IMR-90 (cell line): ENCODE data around the gene ZNF679. TPM values are rescaled to one million over a fixed set of nuclear protein-coding genes. Genes with fewer than 3 reads are reported as not detected.

Experiments used
- ATAC-seq: fragments of 200-7000 bp; cut with Tn5 transposase; 2 replicates; pipeline ENCODE4 v1.9.1; 2020; ENCODE audit warnings: low read depth, mild to moderate bottlenecking, moderate library complexity
- BruUV-seq: library from RNA; stranded (reverse); fragments of 400-500 nt; replicated peaks from 2 replicates; lab custom pipeline; 2021; lab: Mats Ljungman, UMichigan
- CTCF ChIA-PET: fragments of 300-600 bp; formaldehyde crosslinking; extraction: SDS; loops from one replicate; lab custom pipeline; 2021; ENCODE audit warnings: antibody characterized with exemption; lab: Yijun Ruan, JAX
- POLR2A ChIA-PET: fragments of 300-600 bp; sonication (Branson Sonifier 250); formaldehyde crosslinking; loops from one replicate; lab custom pipeline; 2022; ENCODE audit warnings: antibody characterized with exemption; ENCODE audit not compliant: unreplicated experiment; lab: Charles Lee
- DNase-seq: peaks from one replicate; pipeline ENCODE4 v3.0.0; 2013
- H2AFZ ChIP-seq: replicated peaks from 2 replicates; pipeline ENCODE3; 2013; ENCODE audit warnings: low read length, mild to moderate bottlenecking; ENCODE audit not compliant: poor library complexity
- H2AK5ac ChIP-seq: 2 replicates; pipeline ENCODE4 v1.6.1; 2013; ENCODE audit warnings: low read depth, low read length, inconsistent platforms
- H2AK9ac ChIP-seq: replicated peaks from 2 replicates; pipeline ENCODE3; 2013; ENCODE audit warnings: mild to moderate bottlenecking, low read depth, low read length, moderate library complexity; ENCODE audit not compliant: poor library complexity
- H2BK120ac ChIP-seq: 2 replicates; pipeline ENCODE4 v1.6.1; 2013; ENCODE audit warnings: low read depth, low read length, inconsistent platforms
- H2BK15ac ChIP-seq: 3 replicates; pipeline ENCODE4 v1.6.1; 2013; ENCODE audit warnings: low read depth, low read length, inconsistent platforms
- H2BK20ac ChIP-seq: 2 replicates; pipeline ENCODE4 v1.6.1; 2013; ENCODE audit warnings: low read depth, mild to moderate bottlenecking, inconsistent platforms, low read length, moderate library complexity
- H2BK5ac ChIP-seq: 2 replicates; pipeline ENCODE4 v1.6.1; 2013; ENCODE audit warnings: mild to moderate bottlenecking, low read depth, low read length, inconsistent platforms; ENCODE audit not compliant: poor library complexity, severe bottlenecking
- H3K14ac ChIP-seq: replicated peaks from 2 replicates; pipeline ENCODE4 v1.6.1; 2013; ENCODE audit warnings: low read depth, low read length, inconsistent platforms
- H3K18ac ChIP-seq: 2 replicates; pipeline ENCODE4 v1.6.1; 2013; ENCODE audit warnings: low read depth, low read length, control low read depth
- H3K23ac ChIP-seq: 2 replicates; pipeline ENCODE4 v1.6.1; 2013; ENCODE audit warnings: low read depth, low read length, inconsistent platforms
- H3K27ac ChIP-seq: 2 replicates; pipeline ENCODE4 v1.5.1; 2013; ENCODE audit warnings: mild to moderate bottlenecking, control low read depth, low read length; ENCODE audit not compliant: insufficient read depth
- H3K27me3 ChIP-seq: 2 replicates; pipeline ENCODE4 v1.6.1; 2013; ENCODE audit warnings: low read length; ENCODE audit not compliant: control insufficient read depth, insufficient read depth
- H3K36me3 ChIP-seq: 2 replicates; pipeline ENCODE4 v1.6.1; 2013; ENCODE audit warnings: low read length, mixed read lengths; ENCODE audit not compliant: control insufficient read depth, insufficient read depth
- H3K4ac ChIP-seq: 2 replicates; pipeline ENCODE4 v1.6.1; 2013; ENCODE audit warnings: low read depth, low read length, inconsistent platforms
- H3K4me1 ChIP-seq: 2 replicates; pipeline ENCODE4 v1.6.1; 2013; ENCODE audit warnings: low read length, mixed read lengths; ENCODE audit not compliant: control insufficient read depth, insufficient read depth
- H3K4me2 ChIP-seq: 2 replicates; pipeline ENCODE4 v1.6.1; 2013; ENCODE audit warnings: low read depth, mild to moderate bottlenecking, control low read depth, low read length, moderate library complexity
- H3K4me3 ChIP-seq: 2 replicates; pipeline ENCODE4 v1.5.1; 2013; ENCODE audit warnings: low read depth, mild to moderate bottlenecking, control low read depth, low read length, moderate library complexity; ENCODE audit not compliant: insufficient read depth
- H3K56ac ChIP-seq: 2 replicates; pipeline ENCODE4 v1.6.1; 2013; ENCODE audit warnings: low read length, inconsistent platforms; ENCODE audit not compliant: insufficient read depth; ENCODE audit errors: extremely low read depth
- H3K79me1 ChIP-seq, 2 experiments: 2 replicates each; pipeline ENCODE4 v1.6.1; 2013; ENCODE audit warnings: low read length in 2 of 2, inconsistent platforms in 1 of 2, low read depth in 1 of 2
- H3K9ac ChIP-seq: 2 replicates; pipeline ENCODE4 v1.6.1; 2013; ENCODE audit warnings: low read depth, low read length, control low read depth
- H3K9me1 ChIP-seq: 2 replicates; pipeline ENCODE4 v1.6.1; 2013; ENCODE audit warnings: low read length, inconsistent platforms; ENCODE audit not compliant: insufficient read depth
- H3K9me3 ChIP-seq: 2 replicates; pipeline ENCODE4 v1.6.1; 2013; ENCODE audit warnings: low read length; ENCODE audit not compliant: control insufficient read depth, insufficient read depth
- H4K20me1 ChIP-seq: 2 replicates; pipeline ENCODE4 v1.6.1; 2013; ENCODE audit warnings: low read length, inconsistent platforms; ENCODE audit not compliant: insufficient read depth
- H4K5ac ChIP-seq: 2 replicates; pipeline ENCODE4 v1.6.1; 2013; ENCODE audit warnings: mild to moderate bottlenecking, low read depth, low read length, control low read depth
- H4K8ac ChIP-seq, 2 experiments: 2 replicates each; pipeline ENCODE4 v1.6.1; 2013; ENCODE audit warnings: low read depth in 2 of 2, low read length in 2 of 2, control low read depth in 1 of 2, inconsistent platforms in 1 of 2
- H4K91ac ChIP-seq: 2 replicates; pipeline ENCODE4 v1.6.1; 2013; ENCODE audit warnings: low read depth, low read length, inconsistent platforms; ENCODE audit not compliant: insufficient read depth
- POLR2A ChIP-seq: IDR thresholded peaks from 2 replicates; pipeline ENCODE4 v1.6.1; 2012; ENCODE audit warnings: mild to moderate bottlenecking, low read depth, low read length
- WGBS, 2 experiments: methylation state at CpG; one replicate each; pipeline versions ENCODE4 v1.1.5 to v1.1.7; 2013; ENCODE audit warnings: missing lambda C conversion rate in 2 of 2; ENCODE audit not compliant: insufficient read length in 1 of 2; ENCODE audit errors: extremely low coverage in 2 of 2; 5-methylcytosine and 5-hydroxymethylcytosine counted together
- dilution Hi-C: fragments of 300-500 bp; cut with HindIII; formaldehyde crosslinking; loops from one replicate; pipeline ENCODE4 v1.14.3; 2018; ENCODE audit warnings: low sequenced_read_pairs; ENCODE audit not compliant: unreplicated experiment
- in situ Hi-C: fragments of 300-500 bp; cut with MboI; formaldehyde crosslinking; loops from 3 replicates; pipeline ENCODE4 v1.14.3; 2019; ENCODE audit warnings: low sequenced_read_pairs, inconsistent platforms, mixed read lengths
- intact Hi-C: fragments of 100-400 bp; cut with micrococcal nuclease; formaldehyde crosslinking; loops from 2 replicates; pipeline ENCODE4 v1.10.0; 2022
- polyA plus RNA-seq, 3 experiments: library from polyadenylated mRNA; depleted of rRNA; stranded (reverse); fragments of >200 nt; gene quantifications; 2 replicates each; pipeline ENCODE4 v1.2.3, GENCODE V29; 2012; ENCODE audit warnings: low replicate concordance in 1 of 3
- total RNA-seq: library from RNA; depleted of rRNA; stranded (reverse); fragments of >200 nt; gene quantifications from 2 replicates; pipeline ENCODE4 v1.2.3, GENCODE V29; 2012

ZNF679 gene
- total and polyA plus RNA-seq, 2 of the 4 experiments (the other 2 are of a cell fraction) = not detected

DNA sequence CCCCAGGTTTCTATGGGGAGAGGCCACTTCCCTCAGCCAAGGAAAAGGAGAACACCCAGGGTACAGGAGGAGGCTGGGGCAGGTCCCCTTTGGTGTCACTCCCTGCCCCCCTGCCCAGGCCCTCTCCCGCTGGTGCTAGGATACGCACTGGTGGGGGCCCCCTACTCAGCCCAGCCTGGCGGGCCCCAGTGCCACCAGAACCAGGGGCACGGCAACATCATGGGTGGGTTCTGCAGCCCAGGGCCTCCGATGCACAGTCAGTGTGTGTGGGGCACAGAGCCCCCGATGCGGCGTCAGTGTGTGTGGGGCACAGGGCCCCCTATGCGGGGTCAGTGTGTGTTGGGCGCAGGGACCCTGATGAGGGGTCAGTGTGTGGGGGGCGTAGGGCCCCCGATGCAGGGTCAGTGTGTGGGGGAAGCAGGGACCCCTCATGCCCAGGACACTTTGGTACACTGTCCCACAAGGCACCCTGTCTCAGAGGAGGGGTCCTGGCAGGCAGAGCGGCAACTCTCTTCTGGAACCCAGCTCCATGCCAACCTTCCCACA lies 44.4 kb upstream of the ZNF679 start:
- Histone ChIP-seq H3K79me1 (no peaks in the 10 kb centered on the region), H3K14ac (no peak overlapping the region), H4K20me1 (no peaks in the 10 kb centered on the region), H3K36me3 (no peaks in the 10 kb centered on the region), H3K4ac (no peak overlapping the region), H4K91ac (no peak overlapping the region), H2BK20ac (no peak overlapping the region), H2BK5ac (no peak overlapping the region), H3K9me1 (no peaks in the 10 kb centered on the region), H2BK120ac (no peak overlapping the region), H3K9ac (no peak overlapping the region), H4K5ac (no peak overlapping the region), H3K4me3 (no peak overlapping the region), H2AFZ (no peak overlapping the region), H2BK15ac (no peak overlapping the region), H3K4me1 (no peaks in the 10 kb centered on the region), H3K27me3 (no peaks in the 10 kb centered on the region), H4K8ac (no peak overlapping the region), H3K56ac (no peak overlapping the region), H3K23ac (no peak overlapping the region), H2AK9ac (no peak overlapping the region), H3K18ac (no peak overlapping the region), H3K9me3 (peaks cover 24% of the 10 kb centered on the region; the same call in 1 of the 2 replicates), H3K27ac (no peak overlapping the region), H3K4me2 (no peak overlapping the region), H2AK5ac (no peak overlapping the region)
- ATAC-seq = no peak
- TF ChIP-seq POLR2A = no peak
- intact Hi-C loops = no loop called here
- WGBS, 2 experiments = 91% methylated on average over 4 of the region's 13 CpGs; no CpG with 5 or more reads in 1 of the 2 experiments
- ChIA-PET POLR2A (no interaction called here), CTCF (no interaction called here)
- no peak for DNase-seq
- in situ Hi-C loops = no loop called here
- BruUV-seq = no TSS peak
- dilution Hi-C loops = no loop called here
